GM12865 (cell line): ENCODE measurements around the gene FOXJ1.

ENCODE experiments used
- DNase-seq: peaks from one replicate; pipeline ENCODE4 v3.0.0; 2010; ENCODE audit warnings: low read depth
- H3K4me3 ChIP-seq: 2 replicates; pipeline ENCODE4 v1.5.1; 2011; ENCODE audit warnings: mild to moderate bottlenecking, low read depth, low read length, control low read depth
- TF ChIP-seq, protein P1 (sequence below): IDR thresholded peaks from 2 replicates; pipeline ENCODE4 v1.5.1; 2011; ENCODE audit warnings: low read length, control low read depth, low read depth, inconsistent platforms; ENCODE audit not compliant: insufficient read depth; ENCODE audit errors: missing control alignments

Gene FOXJ1

DNA sequence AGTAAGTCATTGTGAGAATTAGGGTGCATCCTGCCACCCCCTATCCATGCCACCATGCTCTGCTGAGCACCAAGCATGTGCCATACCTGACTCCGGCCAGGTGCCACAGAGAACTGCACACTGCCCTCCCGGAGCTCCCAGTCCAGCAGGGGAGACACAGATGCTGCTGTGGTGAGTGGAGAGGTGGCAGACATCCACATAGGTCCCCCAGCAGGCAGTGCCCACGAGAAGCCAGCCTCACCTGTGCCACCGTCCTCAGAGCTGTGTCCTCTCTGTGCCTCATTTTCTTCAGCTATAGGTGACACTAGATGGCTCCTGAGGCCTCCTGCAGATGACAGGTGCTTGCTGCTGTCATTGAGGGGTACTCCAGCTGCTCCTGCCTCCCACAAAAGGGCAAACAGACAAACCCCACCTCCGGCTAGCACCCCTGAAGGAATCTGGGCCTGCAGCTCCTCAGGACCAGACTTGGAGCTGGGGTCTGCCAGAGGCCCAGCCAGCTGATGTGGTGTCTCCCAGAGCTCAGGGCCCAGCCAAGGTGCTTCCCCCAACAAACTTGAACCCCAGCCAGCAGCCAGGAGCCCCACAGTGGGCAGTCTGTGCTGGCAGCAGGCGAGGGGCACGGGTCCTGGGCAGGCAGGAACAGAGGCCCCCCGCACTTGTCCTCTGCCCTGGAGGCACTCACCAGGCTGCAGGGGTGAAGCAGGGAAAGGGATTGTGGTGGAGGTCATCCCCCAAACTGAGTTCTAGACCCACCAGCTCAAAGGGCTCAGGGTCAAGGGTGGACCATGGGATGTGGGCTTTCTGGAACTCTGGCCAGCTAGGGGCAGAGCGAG lies 17.1 kb downstream of the FOXJ1 start:
- H3K4me3 ChIP-seq = no peak overlapping the region
- TF ChIP-seq, protein P1, sequence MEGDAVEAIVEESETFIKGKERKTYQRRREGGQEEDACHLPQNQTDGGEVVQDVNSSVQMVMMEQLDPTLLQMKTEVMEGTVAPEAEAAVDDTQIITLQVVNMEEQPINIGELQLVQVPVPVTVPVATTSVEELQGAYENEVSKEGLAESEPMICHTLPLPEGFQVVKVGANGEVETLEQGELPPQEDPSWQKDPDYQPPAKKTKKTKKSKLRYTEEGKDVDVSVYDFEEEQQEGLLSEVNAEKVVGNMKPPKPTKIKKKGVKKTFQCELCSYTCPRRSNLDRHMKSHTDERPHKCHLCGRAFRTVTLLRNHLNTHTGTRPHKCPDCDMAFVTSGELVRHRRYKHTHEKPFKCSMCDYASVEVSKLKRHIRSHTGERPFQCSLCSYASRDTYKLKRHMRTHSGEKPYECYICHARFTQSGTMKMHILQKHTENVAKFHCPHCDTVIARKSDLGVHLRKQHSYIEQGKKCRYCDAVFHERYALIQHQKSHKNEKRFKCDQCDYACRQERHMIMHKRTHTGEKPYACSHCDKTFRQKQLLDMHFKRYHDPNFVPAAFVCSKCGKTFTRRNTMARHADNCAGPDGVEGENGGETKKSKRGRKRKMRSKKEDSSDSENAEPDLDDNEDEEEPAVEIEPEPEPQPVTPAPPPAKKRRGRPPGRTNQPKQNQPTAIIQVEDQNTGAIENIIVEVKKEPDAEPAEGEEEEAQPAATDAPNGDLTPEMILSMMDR = no peak
- DNase-seq = peak; percentile 25

DNA sequence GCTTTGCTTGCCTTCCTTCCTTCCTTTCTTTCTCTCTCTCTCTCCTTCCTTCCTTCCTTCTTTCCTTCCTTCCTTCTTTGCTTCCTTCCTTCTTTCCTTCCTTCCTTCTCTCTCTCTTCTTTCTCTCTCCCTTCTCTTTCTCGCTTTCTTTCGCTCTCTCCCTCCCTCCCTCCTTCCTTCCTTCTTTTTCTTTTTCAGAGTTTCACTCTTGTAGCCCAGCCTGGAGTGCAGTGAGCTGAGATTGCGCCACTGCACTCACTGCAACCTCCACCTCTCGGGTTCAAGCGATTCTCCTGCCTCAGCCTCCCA lies 17.9 kb downstream of the FOXJ1 start:
- TF ChIP-seq, protein P1 = no peak
- DNase-seq = no peak
- no peak overlapping the region for H3K4me3 ChIP-seq

DNA sequence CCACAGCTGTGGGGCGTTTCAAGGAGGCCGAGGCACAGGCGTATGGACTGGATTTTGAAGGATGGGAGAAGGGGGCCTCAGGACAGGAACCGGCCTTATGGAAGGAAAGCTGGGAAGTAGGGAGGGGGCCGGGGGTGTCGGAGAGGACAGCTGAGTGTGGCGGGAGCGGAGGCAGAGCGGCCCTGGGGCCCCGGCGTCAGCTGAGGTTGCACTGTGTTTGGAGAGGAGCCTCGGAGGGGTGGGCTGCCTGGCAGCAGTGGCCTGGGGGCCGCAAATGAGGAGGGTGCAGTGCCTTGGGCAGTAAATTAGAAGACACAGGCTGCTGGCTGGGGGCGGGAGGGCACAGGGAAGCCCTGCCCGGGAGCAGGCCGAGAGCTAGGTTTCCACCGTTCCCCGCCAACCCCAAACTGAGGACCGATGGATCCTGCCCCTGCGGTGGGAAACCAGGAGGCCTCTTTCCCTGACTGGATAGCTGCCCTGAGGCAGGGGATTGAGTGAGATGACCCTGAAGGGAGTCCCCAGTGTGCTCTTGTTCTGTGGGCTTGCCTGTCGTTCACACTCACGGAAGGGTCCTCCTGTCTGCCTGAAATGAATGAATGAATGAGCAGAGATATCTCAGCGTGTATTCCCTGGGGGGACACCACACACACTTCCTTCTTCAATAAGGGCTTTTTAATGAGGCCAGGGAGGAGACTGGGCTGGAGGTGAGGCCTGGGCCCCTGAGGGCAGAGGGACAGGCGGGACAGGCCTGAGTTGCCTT lies 18.4 kb downstream of the FOXJ1 start:
- TF ChIP-seq, protein P1 = no peak
- DNase-seq = no peak
- no peak overlapping the region for H3K4me3 ChIP-seq

DNA sequence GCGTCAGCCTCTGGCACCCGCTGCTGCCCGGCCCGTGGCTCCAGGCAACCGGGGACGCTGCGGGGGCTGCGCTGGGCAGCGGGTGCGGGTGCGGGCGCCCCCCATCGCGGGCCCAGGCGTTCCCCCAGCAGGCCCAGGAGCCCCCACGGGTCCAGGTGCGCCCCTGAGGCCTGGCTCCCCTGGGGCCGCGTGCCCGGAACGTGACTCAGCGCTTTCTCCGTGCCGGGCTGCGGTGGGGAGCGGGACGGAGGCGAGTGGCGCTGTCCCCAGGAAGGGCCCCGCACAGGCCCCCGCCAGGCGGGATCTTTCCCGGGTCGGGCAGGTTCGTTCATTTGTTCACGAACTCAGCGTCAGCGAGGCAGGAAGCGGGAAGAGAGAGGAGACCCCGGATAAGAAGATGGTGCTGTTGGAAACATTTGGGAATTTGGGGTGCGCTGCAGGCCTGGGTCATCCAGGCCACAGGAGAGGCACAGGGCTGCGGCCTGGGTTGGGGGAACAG lies 19.1 kb downstream of the FOXJ1 start:
- peak overlapping the region; percentile 37; the same call in 1 of the 2 replicates for H3K4me3 ChIP-seq
- TF ChIP-seq, protein P1 = no peak
- no peak for DNase-seq

DNA sequence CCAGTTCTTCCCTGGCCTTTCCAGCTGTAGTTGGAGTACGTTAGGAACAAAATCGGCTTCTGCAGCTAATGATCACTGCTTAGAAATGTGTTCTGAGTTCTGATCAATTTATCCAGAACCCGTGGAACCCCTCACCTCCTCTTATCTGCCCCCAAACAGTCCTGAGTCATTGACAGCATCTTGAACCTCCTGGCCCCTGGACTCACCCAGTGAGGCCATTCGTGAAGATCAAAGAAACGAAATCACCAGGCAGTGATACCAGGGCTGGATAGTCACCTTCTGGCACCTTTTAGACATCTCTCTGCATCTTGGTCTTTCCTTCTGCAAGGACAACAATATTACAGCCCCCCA lies 20.4 kb downstream of the FOXJ1 start:
- TF ChIP-seq, protein P1 = no peak
- no peak for DNase-seq
- H3K4me3 ChIP-seq = no peak overlapping the region

DNA sequence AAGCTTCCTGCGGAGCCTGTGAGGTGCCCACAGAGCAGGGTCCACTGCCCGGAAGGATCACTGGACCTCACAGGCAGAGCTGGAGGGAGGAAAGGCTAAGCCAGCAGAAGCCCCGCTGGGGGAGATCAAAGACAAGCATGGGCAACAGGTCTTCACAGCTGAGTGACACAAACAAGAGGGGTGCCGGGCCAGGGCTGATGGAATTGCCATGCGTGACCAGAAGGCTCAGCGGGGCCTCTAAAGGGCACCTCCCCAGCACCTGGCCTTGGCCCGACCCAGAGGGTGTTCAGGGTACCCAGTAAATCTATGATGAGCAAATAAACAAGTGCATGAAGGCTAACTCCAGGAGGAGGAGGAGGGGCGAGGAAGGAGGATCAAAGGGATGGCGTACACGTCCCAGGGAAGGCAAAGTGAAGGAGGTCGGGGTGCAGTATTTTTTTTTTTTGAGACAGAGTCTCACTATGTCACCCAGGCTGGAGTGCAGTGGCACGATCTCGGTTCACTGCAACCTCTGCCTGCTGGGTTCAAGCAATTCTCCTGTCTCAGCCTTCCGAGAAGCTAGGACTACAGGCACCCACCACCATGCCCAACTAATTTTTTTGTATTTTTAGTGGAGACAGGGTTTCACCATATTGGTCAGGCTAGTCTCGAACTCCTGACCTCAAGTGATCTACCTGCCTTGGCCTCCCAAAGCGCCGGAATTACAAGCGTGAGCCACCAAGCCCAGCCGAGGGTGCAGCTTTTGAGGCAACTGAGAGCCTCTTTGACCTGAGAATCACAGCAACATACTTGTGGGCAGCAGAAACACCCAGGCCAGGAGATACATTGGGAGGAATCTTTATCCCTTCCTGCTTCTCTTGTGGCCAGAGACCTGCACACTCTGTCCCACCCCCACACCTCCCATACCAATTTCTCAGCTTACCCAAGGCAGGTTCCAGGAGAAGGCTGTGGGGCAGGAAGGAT lies 21.4 kb downstream of the FOXJ1 start:
- TF ChIP-seq, protein P1 = no peak
- H3K4me3 ChIP-seq = no peak overlapping the region
- DNase-seq = no peak
